Measurements from ENCODE around the gene PRKG1.

Gene PRKG1

GRCh38 chr10:51653025-51653424 lies 578.7 kb downstream of the PRKG1 start:
- Mint-ChIP-seq H3K36me3 (no peaks in the 10 kb centered on the region), H3K27me3 (no peaks in the 10 kb centered on the region), H3K9me3 (no peaks in the 10 kb centered on the region), H3K4me1 (no peaks in the 10 kb centered on the region), H3K27ac (no peak overlapping the region), H3K4me3 (no peak overlapping the region)
- DNase-seq (ENCODE audit: low spot score in 2 of 2) (no peak), ATAC-seq (ENCODE audit: low read depth) (no peak)

- no peaks in the 10 kb centered on the region for H3K4me1 Mint-ChIP-seq
- no peaks in the 10 kb centered on the region for H3K36me3 Mint-ChIP-seq
- no peaks in the 10 kb centered on the region for H3K9me3 Mint-ChIP-seq
- ATAC-seq (ENCODE audit: low read depth) (no peak), DNase-seq (ENCODE audit: low spot score in 2 of 2) (no peak)
- H3K27ac Mint-ChIP-seq: no peak overlapping the region
- H3K27me3 Mint-ChIP-seq: peaks cover 2% of the 10 kb centered on the region
- no peak overlapping the region for H3K4me3 Mint-ChIP-seq
These were observed 580.6 kb downstream of the PRKG1 start for GRCh38 chr10:51654918-51655317.

GRCh38 chr10:51656503-51656902 lies 582.2 kb downstream of the PRKG1 start:
- no peaks in the 10 kb centered on the region for H3K36me3 Mint-ChIP-seq
- H3K27me3 Mint-ChIP-seq: peaks cover 2% of the 10 kb centered on the region
- DNase-seq (ENCODE audit: low spot score in 2 of 2): no peak
- no peak overlapping the region for H3K4me3 Mint-ChIP-seq
- H3K4me1 Mint-ChIP-seq: no peaks in the 10 kb centered on the region
- no peak overlapping the region for H3K27ac Mint-ChIP-seq
- no peaks in the 10 kb centered on the region for H3K9me3 Mint-ChIP-seq
- ATAC-seq (ENCODE audit: low read depth): no peak

- no peak overlapping the region for H3K27ac Mint-ChIP-seq
- no peaks in the 10 kb centered on the region for H3K36me3 Mint-ChIP-seq
- H3K27me3 Mint-ChIP-seq: peaks cover 2% of the 10 kb centered on the region
- DNase-seq (ENCODE audit: low spot score in 2 of 2) (no peak), ATAC-seq (ENCODE audit: low read depth) (no peak)
- no peaks in the 10 kb centered on the region for H3K4me1 Mint-ChIP-seq
- no peaks in the 10 kb centered on the region for H3K9me3 Mint-ChIP-seq
- no peak overlapping the region for H3K4me3 Mint-ChIP-seq
These were observed 583.7 kb downstream of the PRKG1 start for GRCh38 chr10:51658000-51658399.

GRCh38 chr10:51659344-51659743 lies 585.1 kb downstream of the PRKG1 start:
- DNase-seq (ENCODE audit: low spot score in 2 of 2) (no peak), ATAC-seq (ENCODE audit: low read depth) (no peak)
- peaks cover 2% of the 10 kb centered on the region for H3K27me3 Mint-ChIP-seq
- H3K27ac Mint-ChIP-seq: no peak overlapping the region
- no peaks in the 10 kb centered on the region for H3K4me1 Mint-ChIP-seq
- no peak overlapping the region for H3K4me3 Mint-ChIP-seq
- no peaks in the 10 kb centered on the region for H3K36me3 Mint-ChIP-seq
- no peaks in the 10 kb centered on the region for H3K9me3 Mint-ChIP-seq

GRCh38 chr10:51663086-51663485 lies 588.8 kb downstream of the PRKG1 start:
- DNase-seq (ENCODE audit: low spot score in 2 of 2): no peak
- Mint-ChIP-seq H3K36me3 (no peaks in the 10 kb centered on the region), H3K27ac (no peak overlapping the region)

GRCh38 chr10:51666456-51666855 lies 592.2 kb downstream of the PRKG1 start:
- no peaks in the 10 kb centered on the region for H3K9me3 Mint-ChIP-seq
- H3K27ac Mint-ChIP-seq: no peak overlapping the region
- no peaks in the 10 kb centered on the region for H3K36me3 Mint-ChIP-seq

More at GRCh38 chr10:51663086-51663485, 588.8 kb downstream of the PRKG1 start:
- H3K27me3 Mint-ChIP-seq: peaks cover 3% of the 10 kb centered on the region
- H3K9me3 Mint-ChIP-seq: no peaks in the 10 kb centered on the region
- H3K4me3 Mint-ChIP-seq: no peak overlapping the region
- no peak for ATAC-seq (ENCODE audit: low read depth)
- no peaks in the 10 kb centered on the region for H3K4me1 Mint-ChIP-seq

GRCh38 chr10:51667678-51668335 lies 593.5 kb downstream of the PRKG1 start:
- H3K36me3 Mint-ChIP-seq: no peaks in the 10 kb centered on the region
- H3K4me1 Mint-ChIP-seq: no peaks in the 10 kb centered on the region
- no peak for DNase-seq (ENCODE audit: low spot score in 2 of 2)
- no peak for ATAC-seq (ENCODE audit: low read depth)
- peaks cover 1% of the 10 kb centered on the region for H3K27me3 Mint-ChIP-seq
- H3K27ac Mint-ChIP-seq: no peak overlapping the region
- H3K9me3 Mint-ChIP-seq: peaks cover 2% of the 10 kb centered on the region
- no peak overlapping the region for H3K4me3 Mint-ChIP-seq

More at GRCh38 chr10:51666456-51666855, 592.2 kb downstream of the PRKG1 start:
- DNase-seq (ENCODE audit: low spot score in 2 of 2) (no peak), ATAC-seq (ENCODE audit: low read depth) (no peak)
- H3K4me1 Mint-ChIP-seq: no peaks in the 10 kb centered on the region
- no peak overlapping the region for H3K4me3 Mint-ChIP-seq
- peaks cover 1% of the 10 kb centered on the region for H3K27me3 Mint-ChIP-seq

GRCh38 chr10:51668336-51668689 lies 594.0 kb downstream of the PRKG1 start:
- Mint-ChIP-seq H3K36me3 (no peaks in the 10 kb centered on the region), H3K27me3 (peaks cover 3% of the 10 kb centered on the region), H3K4me1 (no peaks in the 10 kb centered on the region), H3K9me3 (peaks cover 2% of the 10 kb centered on the region), H3K27ac (no peak overlapping the region), H3K4me3 (no peak overlapping the region)
- no peak for DNase-seq (ENCODE audit: low spot score in 2 of 2)
- ATAC-seq (ENCODE audit: low read depth): no peak

- Mint-ChIP-seq H3K4me3 (no peak overlapping the region), H3K4me1 (no peaks in the 10 kb centered on the region), H3K9me3 (peaks cover 2% of the 10 kb centered on the region), H3K27me3 (peaks cover 3% of the 10 kb centered on the region), H3K27ac (no peak overlapping the region), H3K36me3 (no peaks in the 10 kb centered on the region)
- ATAC-seq (ENCODE audit: low read depth): no peak
- DNase-seq (ENCODE audit: low spot score in 2 of 2): no peak
These were observed 594.8 kb downstream of the PRKG1 start for GRCh38 chr10:51669041-51669440.

- DNase-seq (ENCODE audit: low spot score in 2 of 2): no peak
- Mint-ChIP-seq H3K27me3 (peaks cover 3% of the 10 kb centered on the region), H3K4me1 (no peaks in the 10 kb centered on the region), H3K36me3 (no peaks in the 10 kb centered on the region), H3K9me3 (peaks cover 2% of the 10 kb centered on the region), H3K27ac (no peak overlapping the region), H3K4me3 (no peak overlapping the region)
- no peak for ATAC-seq (ENCODE audit: low read depth)
These were observed 597.8 kb downstream of the PRKG1 start for GRCh38 chr10:51672039-51672535.

- no peak for ATAC-seq (ENCODE audit: low read depth)
- H3K4me1 Mint-ChIP-seq: no peaks in the 10 kb centered on the region
- H3K27me3 Mint-ChIP-seq: peaks cover 6% of the 10 kb centered on the region
- no peak for DNase-seq (ENCODE audit: low spot score in 2 of 2)
- H3K4me3 Mint-ChIP-seq: no peak overlapping the region
- H3K36me3 Mint-ChIP-seq: no peaks in the 10 kb centered on the region
- no peak overlapping the region for H3K27ac Mint-ChIP-seq
- H3K9me3 Mint-ChIP-seq: peaks cover 2% of the 10 kb centered on the region
These were observed 600.8 kb downstream of the PRKG1 start for GRCh38 chr10:51675088-51675487.

GRCh38 chr10:51679841-51680240 lies 605.6 kb downstream of the PRKG1 start:
- no peak overlapping the region for H3K27ac Mint-ChIP-seq
- H3K9me3 Mint-ChIP-seq: no peaks in the 10 kb centered on the region
- H3K4me1 Mint-ChIP-seq: no peaks in the 10 kb centered on the region
- ATAC-seq (ENCODE audit: low read depth): no peak
- H3K27me3 Mint-ChIP-seq: peaks cover 9% of the 10 kb centered on the region
- H3K36me3 Mint-ChIP-seq: no peaks in the 10 kb centered on the region
- DNase-seq (ENCODE audit: low spot score in 2 of 2): no peak
- no peak overlapping the region for H3K4me3 Mint-ChIP-seq

GRCh38 chr10:51683031-51683691 lies 608.9 kb downstream of the PRKG1 start:
- Mint-ChIP-seq H3K36me3 (no peaks in the 10 kb centered on the region), H3K4me3 (no peak overlapping the region), H3K9me3 (no peaks in the 10 kb centered on the region), H3K27me3 (peaks cover 9% of the 10 kb centered on the region), H3K27ac (no peak overlapping the region), H3K4me1 (no peaks in the 10 kb centered on the region)
- ATAC-seq (ENCODE audit: low read depth) (no peak), DNase-seq (ENCODE audit: low spot score in 2 of 2) (no peak)

- Mint-ChIP-seq H3K4me1 (no peaks in the 10 kb centered on the region), H3K27me3 (peaks cover 5% of the 10 kb centered on the region), H3K9me3 (peaks cover 2% of the 10 kb centered on the region), H3K4me3 (no peak overlapping the region), H3K27ac (no peak overlapping the region), H3K36me3 (no peaks in the 10 kb centered on the region)
- no peak for ATAC-seq (ENCODE audit: low read depth)
- DNase-seq (ENCODE audit: low spot score in 2 of 2): no peak
These were observed 611.5 kb downstream of the PRKG1 start for GRCh38 chr10:51685768-51686167.
